CD4-positive, alpha-beta T cell treated with Interleukin-6 for 4 hours (primary cell): ENCODE measurements around the gene PRCC.
"Not testable (repeated sequence)": the region's sequence is repeated elsewhere in the genome, so short reads cannot be mapped to it uniquely, and the experiment has no call there.

Experiments used
- DNase-seq: peaks from one replicate; pipeline ENCODE4 v3.0.0-alpha.2; 2020; ENCODE audit warnings: mixed read lengths

PRCC gene

DNA sequence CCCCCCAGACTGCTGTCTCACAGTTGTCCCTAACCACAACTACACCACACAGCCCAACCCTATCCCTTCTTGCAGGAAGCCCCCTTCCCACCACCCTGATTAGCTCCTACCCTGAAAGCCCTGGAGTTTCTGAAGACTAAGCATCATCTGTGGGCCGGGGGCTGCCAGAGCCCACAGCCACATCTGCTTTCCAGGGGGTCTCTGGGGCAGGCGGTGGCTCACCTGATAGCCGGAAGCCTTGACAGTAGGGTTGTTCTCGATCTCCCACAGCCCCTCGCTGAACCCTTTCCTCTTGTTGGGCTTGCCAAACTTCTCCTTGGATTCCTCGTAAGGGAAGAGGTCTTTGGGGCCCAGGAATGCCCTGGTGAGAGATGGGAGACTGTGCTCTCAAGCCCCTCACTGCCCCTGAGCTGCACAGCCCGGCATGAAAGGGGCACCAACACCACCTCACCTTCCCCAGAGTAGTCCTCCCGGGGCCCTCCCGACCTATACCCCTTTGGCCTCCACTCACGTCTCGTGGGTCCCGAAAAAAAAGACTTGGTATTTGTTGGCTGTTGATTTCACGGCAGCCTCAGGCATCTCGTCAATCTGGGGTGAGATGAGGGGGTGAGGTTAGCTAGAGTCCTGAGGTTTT lies 22.4 kb upstream of the PRCC start:
- no peak for DNase-seq

DNA sequence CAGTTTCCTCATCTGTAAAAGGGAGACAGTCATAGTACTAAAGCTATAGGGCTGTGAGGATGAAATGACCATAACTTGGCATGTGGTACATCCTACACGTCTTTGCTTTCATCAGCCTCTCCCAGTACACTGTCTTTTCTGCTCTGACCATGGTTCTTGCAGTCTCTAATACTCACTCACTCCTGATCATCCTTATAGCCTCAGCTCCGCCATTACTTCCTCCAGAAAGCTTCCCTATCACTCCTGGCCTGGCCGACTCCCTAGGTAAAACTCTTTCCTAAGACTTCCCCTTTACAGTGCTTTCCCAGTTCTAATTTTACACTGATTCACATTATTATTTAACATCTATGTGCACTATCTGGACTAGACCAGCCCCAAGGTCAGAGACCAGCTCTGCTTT lies 21.5 kb upstream of the PRCC start:
- DNase-seq = no peak

DNA sequence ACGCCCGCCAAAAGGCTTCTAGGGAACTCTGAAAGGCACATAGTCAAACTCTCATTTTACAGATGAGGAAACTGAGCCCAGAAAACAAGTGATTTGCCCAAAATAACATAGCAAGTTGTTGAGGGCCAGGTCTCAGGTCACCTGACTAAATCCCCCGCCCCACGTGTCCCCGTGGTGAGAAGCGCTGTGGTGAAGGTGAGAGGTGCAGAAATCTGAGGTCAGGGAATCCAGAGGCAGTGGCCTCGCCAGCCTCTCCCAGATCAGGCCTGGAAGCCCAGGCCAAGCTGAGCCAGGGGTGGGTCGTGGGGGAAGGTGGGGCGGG lies 21.0 kb upstream of the PRCC start:
- DNase-seq = no peak

DNA sequence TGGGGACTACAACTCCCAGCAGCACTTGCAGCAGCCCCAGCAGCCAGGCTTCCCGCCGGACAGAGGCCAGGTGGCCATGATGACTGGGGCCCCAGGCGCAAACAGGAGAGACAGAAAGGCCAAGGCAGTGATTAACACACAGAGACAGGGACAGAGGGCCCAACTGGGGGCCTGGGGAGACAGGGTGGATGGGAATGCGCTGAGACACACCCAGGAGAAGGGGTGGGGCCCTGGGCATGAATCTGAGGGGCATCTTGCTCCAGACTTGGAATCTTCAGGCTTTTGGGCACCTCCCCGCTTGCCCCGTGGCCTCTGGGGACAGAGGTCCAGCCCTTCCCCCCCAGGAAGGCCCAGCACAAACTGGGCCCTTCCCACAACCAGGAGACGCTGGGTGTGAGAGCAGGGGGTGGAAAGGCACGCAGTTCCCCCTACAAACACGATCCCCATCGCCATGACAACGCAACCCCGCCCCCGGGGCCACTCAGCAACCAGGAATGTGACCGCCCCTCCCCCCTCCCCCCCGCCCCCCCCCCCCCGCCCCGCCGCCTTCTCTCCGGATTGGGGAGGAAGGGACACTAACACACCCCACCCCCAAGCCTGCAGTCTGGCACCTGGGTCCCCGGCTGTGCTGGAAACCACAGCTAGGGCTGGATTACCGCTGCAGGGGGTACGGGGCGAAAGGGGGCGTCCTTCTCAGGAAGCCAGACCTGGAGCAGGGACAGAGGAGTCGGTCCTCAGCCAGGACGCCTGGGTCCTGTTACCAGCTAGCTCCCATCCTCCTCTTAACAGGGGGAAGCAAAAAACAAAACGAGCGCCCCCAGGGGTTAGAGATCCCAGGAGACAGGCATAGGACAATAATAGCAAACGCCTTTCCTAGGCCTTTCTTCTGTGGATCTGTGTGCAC lies 20.4 kb upstream of the PRCC start:
- DNase-seq = peak; percentile 78

DNA sequence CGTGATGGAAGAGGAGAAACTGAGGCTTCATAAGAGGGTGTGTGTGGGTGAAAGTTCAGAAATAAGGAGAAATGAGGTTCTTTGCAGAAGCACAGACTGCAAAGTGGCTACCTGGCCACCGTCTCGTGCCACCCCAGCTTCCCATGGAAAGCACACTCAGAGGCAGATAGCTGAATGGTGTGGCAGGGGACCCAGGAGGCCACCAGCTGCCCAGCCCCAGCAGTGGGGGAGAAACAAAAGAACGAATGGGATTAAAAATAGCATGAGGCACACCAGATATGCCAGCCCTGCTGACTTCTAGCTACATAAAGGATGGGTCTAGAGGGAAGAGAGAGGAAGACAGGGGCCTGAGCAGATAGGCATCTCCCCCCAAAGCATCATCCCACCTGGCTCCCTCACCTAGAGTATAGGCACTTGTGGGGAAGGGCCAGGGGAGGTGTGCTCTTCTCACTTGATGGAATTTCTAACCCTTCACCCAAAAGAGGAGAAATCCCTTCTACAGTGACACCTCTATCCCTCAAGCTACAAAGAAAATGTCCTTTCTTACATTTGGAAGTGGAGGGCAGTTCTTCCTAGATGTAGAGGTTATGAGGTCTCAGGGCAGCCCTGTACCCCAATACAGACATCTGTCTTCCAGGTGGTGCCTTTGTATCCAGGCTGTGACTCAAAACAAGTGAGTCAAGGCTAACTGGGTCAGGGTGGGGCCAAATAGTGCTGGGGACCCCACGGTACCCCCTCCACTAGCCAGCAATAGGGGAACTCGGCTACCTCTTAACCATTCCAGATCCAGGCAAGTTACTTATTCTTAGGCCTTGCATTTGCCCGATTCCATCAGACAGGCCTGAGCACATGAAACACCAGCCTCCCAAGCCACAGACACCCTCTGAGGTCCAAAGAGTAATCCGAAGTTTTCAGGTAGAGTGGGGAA lies 19.3 kb upstream of the PRCC start:
- DNase-seq = no peak

DNA sequence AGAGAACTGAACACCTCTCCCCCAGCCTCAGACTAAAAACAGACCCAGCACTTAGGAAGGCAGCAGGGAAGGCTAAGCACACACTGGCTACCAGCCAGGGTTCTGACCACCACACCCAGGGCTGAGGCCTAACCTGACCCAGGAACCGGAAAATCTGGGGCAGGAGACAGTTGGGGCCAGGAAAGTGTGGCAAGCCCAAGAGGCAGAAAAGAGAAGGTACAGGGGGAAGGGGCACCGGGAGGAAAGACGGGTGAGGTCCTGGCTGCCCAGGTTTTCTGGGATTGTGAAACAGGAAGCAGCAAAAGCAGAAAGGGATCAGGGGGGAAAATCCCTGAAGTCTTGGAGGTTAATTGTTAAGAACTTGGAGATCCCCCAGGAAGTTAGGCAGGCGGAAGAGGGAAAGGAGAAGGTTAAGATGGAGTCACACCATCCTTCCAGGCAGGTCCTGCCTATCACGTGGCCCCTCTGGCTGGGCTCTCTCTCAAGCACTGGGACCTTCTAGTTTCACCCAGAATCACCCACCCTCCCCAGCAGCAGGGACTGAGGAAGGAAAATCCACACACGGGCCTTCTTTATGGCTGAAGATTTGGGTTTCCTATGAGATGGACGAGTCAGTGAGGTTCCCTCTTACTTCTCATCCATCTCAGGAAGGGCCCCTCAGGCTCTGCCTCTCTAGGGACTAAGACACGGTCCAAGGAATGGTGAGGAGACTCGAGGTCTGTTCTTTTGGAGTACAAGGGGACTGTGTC lies 18.5 kb upstream of the PRCC start:
- no peak for DNase-seq

DNA sequence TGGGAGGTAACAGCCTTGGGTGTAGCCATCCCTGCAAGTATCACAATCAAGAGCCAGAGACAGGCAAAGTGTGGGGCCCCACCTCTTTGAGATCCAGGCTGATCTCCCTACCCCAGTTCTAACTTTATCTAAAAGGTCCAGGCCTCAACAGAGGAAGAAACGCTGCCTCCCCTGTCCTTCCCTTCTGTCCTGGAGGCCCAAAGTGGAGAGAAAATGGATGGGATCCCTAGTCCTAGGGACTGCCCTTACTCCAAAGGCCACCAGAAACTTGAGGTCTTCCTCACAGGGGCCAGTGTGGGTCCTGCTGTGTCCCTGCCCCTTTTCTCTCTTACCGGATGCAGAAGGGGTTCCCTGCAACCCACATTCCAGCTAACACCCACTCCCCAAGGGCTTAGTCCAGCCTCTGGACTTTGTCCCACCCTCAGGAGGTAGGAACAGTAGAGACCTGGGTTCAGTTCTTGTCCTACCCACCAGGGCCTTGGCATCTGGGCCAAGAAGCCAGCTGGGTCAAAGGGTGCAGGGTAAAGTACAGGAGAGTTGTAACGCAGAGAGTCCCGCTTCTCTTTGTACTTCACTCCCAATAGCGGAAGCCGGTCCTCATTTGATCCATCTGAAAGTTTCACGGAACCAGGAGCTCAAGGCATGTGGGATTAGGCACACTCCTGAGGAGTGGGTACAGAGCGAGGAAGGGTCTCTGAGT lies 17.8 kb upstream of the PRCC start:
- DNase-seq = no peak

DNA sequence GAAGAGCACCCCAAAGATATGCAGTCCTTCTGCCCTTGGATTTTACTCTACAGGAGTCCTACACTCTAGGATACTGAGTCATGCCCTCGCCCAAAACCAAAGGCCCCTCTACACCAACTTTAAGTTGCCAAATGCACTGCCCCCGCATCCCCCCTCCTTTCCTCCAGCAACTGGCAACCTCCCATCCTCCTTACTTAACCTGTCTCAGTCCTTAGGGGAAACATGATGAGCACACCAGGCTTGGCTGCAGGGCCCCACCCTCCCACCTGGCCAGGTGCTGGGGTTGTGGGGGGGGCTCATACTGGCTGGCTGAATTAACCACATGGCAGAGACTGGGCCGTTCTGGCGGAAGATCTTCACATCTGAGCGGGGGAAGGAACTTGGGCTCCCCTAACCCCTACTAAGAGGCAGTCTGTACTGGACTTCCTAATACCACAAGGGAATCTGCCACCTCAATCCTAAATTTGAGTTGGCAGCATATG lies 17.1 kb upstream of the PRCC start:
- DNase-seq = peak; percentile 53

DNA sequence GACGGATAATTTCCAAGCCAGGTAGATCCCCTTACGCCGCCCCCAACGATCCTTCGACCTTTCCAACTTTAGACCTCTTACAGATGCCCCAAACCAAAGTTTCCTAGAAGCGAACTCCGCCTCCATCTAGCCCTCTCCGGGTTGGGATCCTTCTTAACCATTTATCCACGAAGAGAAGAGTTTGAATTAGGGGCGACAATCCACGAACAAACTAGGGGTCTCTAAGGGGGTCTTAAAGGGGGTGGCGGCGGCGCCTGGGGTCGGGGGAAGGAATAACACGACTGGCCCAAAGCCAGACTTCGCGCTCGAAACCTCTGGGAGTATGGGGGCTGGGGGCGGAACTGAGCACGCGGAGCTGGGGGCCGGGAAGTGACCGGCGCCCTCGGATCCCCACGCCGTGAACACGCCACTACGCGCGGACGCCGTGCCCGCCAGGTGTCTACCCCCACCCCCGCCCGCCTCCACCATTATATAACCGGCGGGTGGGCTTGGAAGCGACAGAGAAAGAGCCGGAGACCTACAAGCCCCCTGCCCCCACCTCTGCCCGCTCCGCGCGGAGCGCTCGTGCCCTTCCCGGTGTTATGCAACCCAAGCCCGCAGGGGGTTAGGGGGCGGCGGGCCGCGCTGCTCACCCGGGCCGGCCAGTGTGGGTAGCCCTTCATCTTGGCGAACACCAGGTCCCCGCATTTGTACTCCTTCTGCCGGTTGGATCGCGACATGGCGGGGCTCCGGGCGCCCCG lies 16.5 kb upstream of the PRCC start:
- peak; percentile 47 for DNase-seq

DNA sequence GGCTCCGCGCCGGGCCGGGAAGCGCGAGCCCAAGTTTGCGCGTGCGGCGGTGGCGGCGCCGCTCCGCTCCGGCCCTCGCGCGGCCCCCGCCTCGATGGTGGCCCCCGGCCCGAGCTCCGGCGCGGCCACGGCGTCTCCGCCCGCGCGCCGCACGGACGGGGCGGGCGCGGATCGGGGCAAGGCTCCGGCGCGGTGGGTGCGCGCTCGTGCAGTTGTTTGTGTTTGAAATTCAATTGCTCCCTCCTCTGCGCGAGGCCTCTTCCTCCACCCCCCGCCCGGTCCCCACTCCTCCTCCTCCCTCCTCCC lies 15.9 kb upstream of the PRCC start, which contains the start of gene HDGF:
Gene HDGF, minus strand, starts transcription at position 225 of the 306 bp plus-strand sequence. CDS start 246 bp downstream, outside the sequence.
- no peak for DNase-seq

DNA sequence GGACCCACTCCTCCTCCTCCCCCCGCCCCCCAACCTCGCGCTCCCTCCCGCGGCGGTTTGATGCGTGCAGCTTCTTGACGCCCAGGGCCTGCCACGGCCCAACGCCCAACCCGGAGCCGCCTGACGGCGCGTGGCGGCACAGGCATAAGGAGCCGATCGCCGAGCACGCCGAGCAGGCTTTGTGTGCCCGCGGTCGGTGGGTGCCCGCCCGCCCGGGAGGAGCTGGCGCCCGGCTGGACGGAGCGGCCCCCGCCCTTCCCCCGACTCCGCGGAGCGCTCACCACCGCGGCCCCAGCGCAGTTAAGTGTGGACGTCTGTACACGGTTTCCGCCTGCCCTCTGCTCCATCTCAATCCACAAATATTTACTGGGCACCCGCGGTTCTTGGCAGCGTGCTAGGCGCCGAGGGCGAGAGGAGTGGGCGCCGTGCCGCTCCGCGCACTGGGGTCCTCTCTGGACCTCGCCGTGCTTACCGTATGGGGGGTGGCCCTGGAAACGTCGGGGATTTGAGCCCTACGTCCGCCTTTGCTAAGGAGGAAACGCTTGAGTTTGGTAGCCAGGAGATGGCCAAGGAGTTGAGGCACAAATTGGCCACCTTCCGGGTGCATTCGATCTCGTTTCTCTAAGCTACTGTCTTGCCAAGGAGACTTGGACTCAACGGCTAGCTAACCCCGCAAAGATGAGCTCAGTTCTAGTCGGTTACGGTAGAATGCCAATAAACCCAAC lies 15.4 kb upstream of the PRCC start:
- DNase-seq = peak; percentile 98

DNA sequence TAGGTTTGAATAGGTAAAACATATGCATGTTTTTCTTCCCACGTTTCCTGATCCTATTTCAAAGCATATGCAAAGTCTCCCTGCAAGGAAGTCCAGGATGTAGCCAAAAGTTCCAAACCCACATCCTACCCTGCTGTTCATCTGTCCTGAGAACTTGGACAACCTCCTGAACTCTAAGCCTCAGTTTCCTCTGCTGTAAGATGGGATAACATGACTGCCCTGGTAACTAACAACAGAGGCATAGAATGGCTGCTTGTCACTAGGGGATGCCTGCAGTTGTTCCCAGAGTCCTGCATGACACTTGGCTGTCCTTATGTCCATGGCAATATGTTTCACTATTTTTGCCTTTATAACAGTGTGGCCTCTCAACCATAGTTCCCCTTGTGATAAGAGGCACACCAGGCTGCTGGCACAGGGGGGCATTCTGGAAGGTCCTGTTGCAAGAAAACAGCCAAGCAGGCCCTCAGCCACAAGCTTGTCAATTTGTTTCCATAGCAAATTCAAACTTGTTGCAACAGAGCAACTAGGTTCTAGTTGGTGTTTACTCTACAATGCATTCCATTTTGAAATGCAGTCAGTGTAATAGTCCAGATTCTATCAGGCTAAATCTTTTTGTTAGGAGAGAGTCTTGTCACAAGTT lies 14.4 kb upstream of the PRCC start:
- DNase-seq = no peak

DNA sequence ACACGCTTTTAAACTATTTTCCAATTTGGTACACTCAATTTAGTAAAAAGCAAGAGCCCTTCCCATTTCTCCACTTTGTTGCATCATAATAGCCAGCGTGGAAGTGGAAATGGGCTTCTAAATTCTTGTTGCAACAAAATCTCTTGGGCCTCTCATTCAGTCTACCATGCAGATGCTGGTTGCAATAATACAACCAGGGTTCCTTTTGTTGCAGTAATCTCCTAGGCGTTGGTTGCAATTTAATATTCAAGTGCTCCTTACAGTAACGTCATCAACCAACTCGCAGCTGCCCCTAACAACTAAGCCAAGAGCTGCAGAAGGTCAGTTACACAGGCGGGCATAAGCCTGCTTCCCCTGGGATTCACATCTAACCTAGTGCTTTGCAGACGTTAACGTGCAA lies 13.1 kb upstream of the PRCC start:
- DNase-seq = no peak

DNA sequence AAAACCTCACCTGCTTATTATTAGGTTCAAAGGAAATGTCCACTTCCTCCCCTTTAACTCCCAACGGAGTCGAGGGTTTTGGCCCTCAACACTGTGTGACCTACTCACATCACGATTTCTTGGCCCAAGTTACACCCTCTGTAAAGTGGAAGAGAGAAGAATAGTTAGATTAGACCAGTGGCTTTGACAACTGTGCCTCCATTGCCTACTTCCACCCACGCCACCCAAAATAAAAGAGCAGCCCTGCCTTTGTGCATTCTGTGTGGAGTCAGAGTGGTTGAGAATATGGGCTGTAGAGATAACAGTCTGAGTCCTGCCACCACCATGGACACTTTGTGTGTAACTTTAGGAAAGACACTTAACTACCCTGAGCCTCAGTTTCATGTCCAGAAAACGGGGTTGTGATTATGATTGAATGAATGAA lies 11.8 kb upstream of the PRCC start:
- no peak for DNase-seq

DNA sequence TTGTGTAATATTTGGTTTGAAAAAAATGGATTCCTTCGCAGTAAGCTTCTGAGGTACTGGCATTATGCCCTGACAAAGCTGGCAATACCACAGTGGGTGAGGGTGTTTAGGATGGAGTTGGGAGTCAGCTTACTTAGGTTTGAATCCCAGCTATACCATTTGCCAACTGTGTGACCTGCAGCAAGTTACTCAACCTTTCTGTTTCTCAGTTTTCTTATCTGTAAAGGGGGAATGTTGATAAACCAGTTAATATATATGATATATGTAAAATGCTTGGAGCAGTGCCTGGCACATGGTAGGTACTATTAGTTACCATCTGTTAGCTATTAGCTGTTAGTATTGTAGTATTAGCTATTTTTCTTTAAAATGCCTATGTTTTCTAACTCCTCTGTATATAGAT lies 11.0 kb upstream of the PRCC start:
- DNase-seq = no peak

DNA sequence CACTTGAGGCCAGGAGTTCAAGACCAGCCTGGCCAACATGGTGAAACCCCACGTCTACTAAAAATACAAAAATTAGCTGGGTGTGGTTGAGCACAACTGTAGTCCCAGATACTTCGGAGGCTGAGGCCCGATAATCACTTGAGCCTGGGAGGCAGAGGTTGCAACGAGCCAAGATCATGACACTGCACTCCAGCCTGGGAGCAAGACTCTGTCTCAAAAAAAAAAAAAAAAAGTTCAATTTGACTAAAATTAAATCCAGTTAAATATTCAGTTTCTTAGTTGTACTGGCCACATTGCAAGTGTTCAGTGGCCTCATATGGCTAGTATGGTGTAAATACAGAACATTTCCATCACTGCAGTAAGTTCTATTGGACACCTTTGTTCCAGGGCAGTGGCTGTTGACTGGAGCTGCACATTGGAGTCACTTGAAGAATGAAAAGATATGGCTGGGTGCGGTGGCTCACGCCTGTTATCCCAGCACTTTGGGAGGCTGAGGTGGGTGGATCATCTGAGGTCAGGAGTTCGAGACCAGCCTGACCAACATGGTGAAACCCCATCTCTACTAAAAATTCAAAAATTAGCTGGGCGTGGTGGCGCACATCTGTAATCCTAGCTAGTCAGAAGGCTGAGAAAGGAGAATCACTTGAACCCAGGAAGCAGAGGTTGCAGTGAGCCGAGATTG lies 9.6 kb upstream of the PRCC start:
- not testable (repeated sequence) for DNase-seq

DNA sequence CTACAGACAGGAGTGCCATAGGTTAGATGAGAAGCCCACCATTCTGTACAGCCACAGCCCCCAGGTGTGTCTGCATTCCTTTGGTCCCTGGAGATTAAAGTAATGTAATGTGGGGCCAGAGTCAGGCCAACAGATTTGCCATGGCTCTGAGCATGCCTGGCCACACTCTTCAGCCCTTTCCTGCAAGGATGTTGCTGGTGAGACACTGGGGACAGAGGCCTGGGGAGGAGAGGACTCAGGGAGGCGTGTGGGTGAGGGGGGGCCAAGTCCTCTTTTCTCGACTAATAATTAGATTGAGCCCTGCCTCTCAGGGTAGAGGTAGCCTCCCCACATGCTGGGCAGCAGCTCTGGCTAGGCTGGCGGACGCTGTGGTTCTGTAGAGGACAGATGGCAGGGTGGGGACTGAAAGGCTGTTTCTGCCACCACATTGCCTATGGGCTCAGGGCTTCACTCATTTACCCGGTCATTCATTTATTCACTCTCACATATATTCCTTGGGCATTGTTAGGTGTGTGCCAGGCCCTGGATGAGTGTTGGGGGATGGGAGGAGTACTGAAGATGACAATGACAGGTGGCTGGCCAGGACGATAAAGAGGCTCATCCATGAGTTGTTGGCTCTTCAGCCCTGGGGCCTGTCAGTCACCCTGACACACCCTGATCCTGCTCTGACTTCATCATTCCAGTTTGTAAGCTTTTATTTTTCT lies 7.1 kb upstream of the PRCC start:
- DNase-seq = no peak

DNA sequence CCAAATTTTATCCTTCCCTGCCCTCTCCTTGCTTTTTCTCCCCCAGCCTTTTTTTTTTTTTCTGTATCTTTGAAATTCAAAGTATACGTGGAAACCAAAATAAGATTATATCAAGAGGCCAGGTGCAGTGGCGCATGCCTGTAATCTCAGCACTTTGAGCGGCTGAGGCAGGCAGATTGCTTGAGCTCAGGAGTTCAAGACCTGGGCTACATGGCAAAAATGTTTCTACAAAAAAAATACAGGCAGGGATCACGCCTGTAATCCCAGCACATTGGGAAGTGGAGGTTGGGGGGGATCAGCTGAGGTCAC lies 6.6 kb upstream of the PRCC start:
- no peak for DNase-seq

DNA sequence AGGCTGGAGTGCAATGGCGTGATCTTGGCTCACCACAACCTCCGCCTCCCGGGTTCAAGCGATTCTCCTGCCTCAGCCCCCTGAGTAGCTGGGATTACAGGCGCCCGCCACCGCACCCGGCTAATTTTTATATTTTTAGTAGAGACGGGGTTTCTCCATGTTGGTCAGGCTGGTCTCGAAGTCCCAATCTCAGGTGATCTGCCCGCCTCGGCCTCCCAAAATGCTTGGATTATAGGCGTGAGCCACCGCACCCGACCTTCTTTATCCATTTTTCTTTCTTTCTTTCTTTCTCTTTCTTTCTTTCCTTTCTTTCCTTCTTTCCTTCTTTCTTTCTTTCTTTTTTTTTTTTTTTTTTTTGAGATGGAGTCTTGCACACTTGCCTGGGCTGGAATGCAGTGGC lies 2.2 kb upstream of the PRCC start:
- DNase-seq = not testable (repeated sequence)
